ENCODE measurements around the gene FABP2. TPM values are rescaled to one million over a fixed set of nuclear protein-coding genes. Genes with fewer than 3 reads are reported as not detected.
"Not testable (repeated sequence)": the region's sequence is repeated elsewhere in the genome, so short reads cannot be mapped to it uniquely, and the experiment has no call there.

The FABP2 gene
- total RNA-seq, 5 donors from 2014 or later (not counting 1 experiment from before 2014, with no cell fraction given), result not detected

- no peak for DNase-seq
- no peaks in the 10 kb centered on the region for H3K27me3 Mint-ChIP-seq
- no peaks in the 10 kb centered on the region for H3K36me3 ChIP-seq (ENCODE audit: control insufficient read depth in 2 of 2, extremely low read depth in 1 of 2, insufficient read depth in 1 of 2, low read length in 1 of 2)
- H3K4me1 ChIP-seq (ENCODE audit: control insufficient read depth in 1 of 2, extremely low read depth in 1 of 2, insufficient read depth in 2 of 2, low read length in 2 of 2), result no peaks in the 10 kb centered on the region
- peaks cover 38 to 42% (median 42%) of the 10 kb centered on the region in 3 donors for H3K4me1 Mint-ChIP-seq
- no peaks in the 10 kb centered on the region for H3K9me3 ChIP-seq
- H3K36me3 Mint-ChIP-seq, result peaks cover 8% of the 10 kb centered on the region
- H3K4me3 Mint-ChIP-seq, result no peak overlapping the region
- POLR2A ChIA-PET, result no interaction called here
- ATAC-seq (replicated peaks in 1 of 4), result no peak
- CTCF ChIA-PET, result interaction anchor here in 1 of 2 donors (1.0 kb wide), 1 partner anchor 240 kb away, joined by 3 read pairs; no protein-coding TSS in a partner anchor
- H3K27me3 ChIP-seq (replicated peaks in 1 of 2; ENCODE audit: control insufficient read depth in 2 of 2, extremely low read depth in 1 of 2, insufficient read depth in 2 of 2, low read length in 1 of 2), result no peaks in the 10 kb centered on the region
- WGBS (ENCODE audit: insufficient coverage), result 40% methylated on average over 1 of the region's 2 CpGs
- no peak overlapping the region for H3K27ac ChIP-seq (ENCODE audit: low read length)
- H3K9me3 Mint-ChIP-seq, result no peaks in the 10 kb centered on the region
- no peak overlapping the region for H3K4me3 ChIP-seq (ENCODE audit: control insufficient read depth in 1 of 2, extremely low read depth in 1 of 2, low read length in 1 of 2)
- peak overlapping the region; percentile 36 to 76 for H3K27ac Mint-ChIP-seq
These were observed 40.5 kb downstream of the FABP2 start for GRCh38 chr4:119281393-119281792.

- ATAC-seq (replicated peaks in 1 of 4); CTCF ChIA-PET; H3K4me3 Mint-ChIP-seq; H3K27me3 Mint-ChIP-seq; H3K4me3 ChIP-seq (ENCODE audit: control insufficient read depth in 1 of 2, extremely low read depth in 1 of 2, low read length in 1 of 2); H3K36me3 ChIP-seq (ENCODE audit: control insufficient read depth in 2 of 2, extremely low read depth in 1 of 2, insufficient read depth in 1 of 2, low read length in 1 of 2); DNase-seq; H3K9me3 Mint-ChIP-seq; H3K9me3 ChIP-seq; H3K27me3 ChIP-seq (replicated peaks in 1 of 2; ENCODE audit: control insufficient read depth in 2 of 2, extremely low read depth in 1 of 2, insufficient read depth in 2 of 2, low read length in 1 of 2); H3K27ac ChIP-seq (ENCODE audit: low read length); POLR2A ChIA-PET; H3K4me1 ChIP-seq (ENCODE audit: control insufficient read depth in 1 of 2, extremely low read depth in 1 of 2, insufficient read depth in 2 of 2, low read length in 2 of 2): not testable (repeated sequence)
- no CpG with 5 or more reads among the region's 12 CpGs for WGBS (ENCODE audit: insufficient coverage)
- H3K36me3 Mint-ChIP-seq, result peaks cover 10% of the 10 kb centered on the region
- H3K4me1 Mint-ChIP-seq, result peaks cover 32 to 39% (median 35%) of the 10 kb centered on the region in 3 donors
- H3K27ac Mint-ChIP-seq, result peak overlapping the region in 1 of 2 donors; percentile 51
These were observed 42.0 kb downstream of the FABP2 start for GRCh38 chr4:119279945-119280344.

GRCh38 chr4:119279541-119279940, 42.4 kb downstream of the FABP2 start:
- H3K4me3 ChIP-seq (ENCODE audit: control insufficient read depth in 1 of 2, extremely low read depth in 1 of 2, low read length in 1 of 2); H3K4me1 ChIP-seq (ENCODE audit: control insufficient read depth in 1 of 2, extremely low read depth in 1 of 2, insufficient read depth in 2 of 2, low read length in 2 of 2); H3K9me3 Mint-ChIP-seq; POLR2A ChIA-PET; DNase-seq; H3K27me3 Mint-ChIP-seq; H3K27ac Mint-ChIP-seq; ATAC-seq (replicated peaks in 1 of 4); H3K36me3 ChIP-seq (ENCODE audit: control insufficient read depth in 2 of 2, extremely low read depth in 1 of 2, insufficient read depth in 1 of 2, low read length in 1 of 2); CTCF ChIA-PET; H3K27me3 ChIP-seq (replicated peaks in 1 of 2; ENCODE audit: control insufficient read depth in 2 of 2, extremely low read depth in 1 of 2, insufficient read depth in 2 of 2, low read length in 1 of 2); H3K27ac ChIP-seq (ENCODE audit: low read length); H3K4me3 Mint-ChIP-seq; H3K9me3 ChIP-seq: not testable (repeated sequence)
- Mint-ChIP-seq H3K4me1 (peaks cover 30 to 35% (median 32%) of the 10 kb centered on the region in 3 donors), H3K36me3 (peaks cover 10% of the 10 kb centered on the region)
- WGBS (ENCODE audit: insufficient coverage), result 95% methylated on average over 8 of the region's 19 CpGs

- Mint-ChIP-seq H3K27me3 (no peaks in the 10 kb centered on the region), H3K4me3 (no peak overlapping the region), H3K4me1 (no peaks in the 10 kb centered on the region), H3K9me3 (peaks cover 0 to under 1% (median 0%) of the 10 kb centered on the region in 3 donors), H3K36me3 (peaks cover 46% of the 10 kb centered on the region), H3K27ac (no peak overlapping the region)
- no peak for DNase-seq
- Histone ChIP-seq H3K27me3 (replicated peaks in 1 of 2; ENCODE audit: control insufficient read depth in 2 of 2, extremely low read depth in 1 of 2, insufficient read depth in 2 of 2, low read length in 1 of 2) (no peaks in the 10 kb centered on the region), H3K36me3 (ENCODE audit: control insufficient read depth in 2 of 2, extremely low read depth in 1 of 2, insufficient read depth in 1 of 2, low read length in 1 of 2) (peaks cover 0 to 7% of the 10 kb centered on the region in 2 donors), H3K4me3 (ENCODE audit: control insufficient read depth in 1 of 2, extremely low read depth in 1 of 2, low read length in 1 of 2) (no peak overlapping the region), H3K27ac (ENCODE audit: low read length) (no peak overlapping the region), H3K4me1 (ENCODE audit: control insufficient read depth in 1 of 2, extremely low read depth in 1 of 2, insufficient read depth in 2 of 2, low read length in 2 of 2) (no peaks in the 10 kb centered on the region), H3K9me3 (no peaks in the 10 kb centered on the region)
- no peak for ATAC-seq (replicated peaks in 1 of 4)
- POLR2A ChIA-PET, result no interaction called here
- CTCF ChIA-PET, result no interaction called here
- WGBS (ENCODE audit: insufficient coverage), result 80% methylated on average over 1 of the region's 6 CpGs
These were observed 50.4 kb downstream of the FABP2 start for GRCh38 chr4:119271361-119272085.

- DNase-seq (no peak), ATAC-seq (replicated peaks in 1 of 4) (no peak)
- Histone ChIP-seq H3K36me3 (ENCODE audit: control insufficient read depth in 2 of 2, extremely low read depth in 1 of 2, insufficient read depth in 1 of 2, low read length in 1 of 2) (peaks cover 0 to 11% of the 10 kb centered on the region in 2 donors), H3K4me3 (ENCODE audit: control insufficient read depth in 1 of 2, extremely low read depth in 1 of 2, low read length in 1 of 2) (no peak overlapping the region), H3K27ac (ENCODE audit: low read length) (no peak overlapping the region), H3K9me3 (no peaks in the 10 kb centered on the region), H3K4me1 (ENCODE audit: control insufficient read depth in 1 of 2, extremely low read depth in 1 of 2, insufficient read depth in 2 of 2, low read length in 2 of 2) (no peaks in the 10 kb centered on the region), H3K27me3 (replicated peaks in 1 of 2; ENCODE audit: control insufficient read depth in 2 of 2, extremely low read depth in 1 of 2, insufficient read depth in 2 of 2, low read length in 1 of 2) (no peaks in the 10 kb centered on the region)
- peaks cover 0 to 6% (median 6%) of the 10 kb centered on the region in 3 donors for H3K4me1 Mint-ChIP-seq
- H3K9me3 Mint-ChIP-seq, result peaks cover 0 to 7% (median 0%) of the 10 kb centered on the region in 3 donors
- POLR2A ChIA-PET, result interaction anchor here (0.6 to 0.7 kb wide), 2 partner anchors 93 to 703 kb away, joined by 3 to 6 read pairs; no protein-coding TSS in a partner anchor
- no peak overlapping the region for H3K4me3 Mint-ChIP-seq
- H3K27me3 Mint-ChIP-seq, result no peaks in the 10 kb centered on the region
- WGBS (ENCODE audit: insufficient coverage), result 100% methylated on average over 1 of the region's 3 CpGs
- H3K27ac Mint-ChIP-seq, result no peak overlapping the region
- CTCF ChIA-PET, result interaction anchor here in 1 of 2 donors (1.0 kb wide), 1 partner anchor 54 kb away, joined by 4 read pairs; no protein-coding TSS in a partner anchor
- H3K36me3 Mint-ChIP-seq, result peaks cover 58% of the 10 kb centered on the region
These were observed 53.5 kb downstream of the FABP2 start for GRCh38 chr4:119268466-119268865.

Other genes starting within 250 kb of the FABP2 start
- gene MYOZ2, start 186.3 kb downstream of the FABP2 start, total RNA-seq, result not detected
- gene USP53, start 109.4 kb downstream of the FABP2 start, total RNA-seq, result 10 to 100 TPM; 17.3 to 26.4 (median 21.2) TPM

All from T-cell (primary cell).